MCF 10A (cell line): ENCODE measurements around the gene IRX5. TPM values are rescaled to one million over a fixed set of nuclear protein-coding genes. Genes with fewer than 3 reads are reported as not detected.

ENCODE experiments used
- BruUV-seq: library from RNA; stranded (reverse); fragments of 400-500 nt; replicated peaks from 2 replicates; lab custom pipeline; 2021; lab: Mats Ljungman, UMichigan
- CTCF ChIA-PET: fragments of 300-600 bp; sonication (Branson Sonifier 250); formaldehyde crosslinking; extraction: SDS; loops from one replicate; lab custom pipeline; 2021; ENCODE audit warnings: antibody characterized with exemption, inconsistent platforms; lab: Yijun Ruan, JAX
- POLR2A ChIA-PET: fragments of 300-600, 350-650 bp; sonication (Branson Sonifier 250); formaldehyde crosslinking; extraction: SDS; loops from one replicate; lab custom pipeline; 2020; ENCODE audit warnings: antibody characterized with exemption, inconsistent platforms; lab: Yijun Ruan, JAX
- DNase-seq: peaks from one replicate; pipeline ENCODE4 v3.0.0-alpha.2; 2018; ENCODE audit not compliant: unreplicated experiment
- H3K27ac Mint-ChIP-seq: one replicate; pipeline ENCODE4 v1.8.0; 2022; ENCODE audit warnings: mild to moderate bottlenecking, low read depth, mixed read lengths; ENCODE audit not compliant: unreplicated experiment
- H3K27me3 Mint-ChIP-seq: one replicate; pipeline ENCODE4 v1.8.0; 2022; ENCODE audit warnings: mixed read lengths; ENCODE audit not compliant: insufficient read depth, unreplicated experiment
- H3K36me3 Mint-ChIP-seq: one replicate; pipeline ENCODE4 v1.8.0; 2022; ENCODE audit warnings: mild to moderate bottlenecking, moderate library complexity, mixed read lengths; ENCODE audit not compliant: insufficient read depth, unreplicated experiment
- H3K4me1 Mint-ChIP-seq: one replicate; pipeline ENCODE4 v1.8.0; 2022; ENCODE audit warnings: mixed read lengths; ENCODE audit not compliant: insufficient read depth, unreplicated experiment
- H3K4me3 Mint-ChIP-seq: one replicate; pipeline ENCODE4 v1.8.0; 2022; ENCODE audit warnings: mild to moderate bottlenecking, moderate library complexity, mixed read lengths; ENCODE audit not compliant: unreplicated experiment
- H3K9me3 Mint-ChIP-seq: one replicate; pipeline ENCODE4 v1.8.0; 2022; ENCODE audit warnings: mixed read lengths; ENCODE audit not compliant: unreplicated experiment
- CTCF ChIP-seq: fragments of 200-600 bp; IDR thresholded peaks from one replicate; pipeline ENCODE4 v1.8.0; 2022; ENCODE audit warnings: antibody characterized with exemption, mild to moderate bottlenecking; ENCODE audit not compliant: unreplicated experiment
- intact Hi-C: fragments of 100-400 bp; cut with micrococcal nuclease; formaldehyde crosslinking; loops from 2 replicates; pipeline ENCODE4 v1.14.1; 2022
- total RNA-seq: library from RNA; stranded (reverse); gene quantifications from 2 replicates; pipeline ENCODE4 v1.2.3, GENCODE V29; 2022

Gene IRX5
- total RNA-seq, 1 experiment from 2014 or later = 7.8 TPM

GRCh38 chr16:54977211-54977610, 46.5 kb downstream of the IRX5 start:
- TF ChIP-seq CTCF = no peak
- Mint-ChIP-seq H3K27ac (no peak overlapping the region), H3K27me3 (no peaks in the 10 kb centered on the region), H3K4me1 (no peaks in the 10 kb centered on the region), H3K4me3 (no peak overlapping the region), H3K36me3 (peaks cover 6% of the 10 kb centered on the region), H3K9me3 (no peaks in the 10 kb centered on the region)
- POLR2A ChIA-PET = interaction anchor here (0.9 kb wide), 1 partner anchor 10 kb away, joined by 3 read pairs; no protein-coding TSS in a partner anchor
- no TSS peak for BruUV-seq
- CTCF ChIA-PET = no interaction called here
- intact Hi-C loops = no loop called here
- no peak for DNase-seq

GRCh38 chr16:54980821-54981220, 50.2 kb downstream of the IRX5 start:
- ChIA-PET POLR2A (no interaction called here), CTCF (interaction anchor here (0.7 kb wide), 1 partner anchor 63 kb away, joined by 4 read pairs; no protein-coding TSS in a partner anchor)
- Mint-ChIP-seq H3K27ac (no peak overlapping the region), H3K9me3 (no peaks in the 10 kb centered on the region), H3K4me3 (no peak overlapping the region), H3K27me3 (no peaks in the 10 kb centered on the region), H3K4me1 (no peaks in the 10 kb centered on the region), H3K36me3 (no peaks in the 10 kb centered on the region)
- BruUV-seq = no TSS peak
- TF ChIP-seq CTCF = no peak
- intact Hi-C loops = no loop called here
- DNase-seq = no peak
